SK-N-MC (cell line): ENCODE measurements around the gene RPA3.

Experiments used
- EZH2 ChIP-seq: fragments of 200-600 bp; sonication (generic); IDR thresholded peaks from one replicate; pipeline ENCODE4 v1.6.1; 2017; ENCODE audit warnings: antibody characterized with exemption
- POLR2AphosphoS5 ChIP-seq: IDR thresholded peaks from 2 replicates; pipeline ENCODE4 v1.6.1; 2012; ENCODE audit warnings: mild to moderate bottlenecking, low read depth, low read length, borderline replicate concordance

GRCh38 chr7:7664291-7664690 is 54.1 kb downstream of the RPA3 start:
- TF ChIP-seq POLR2AphosphoS5: no peak
- TF ChIP-seq EZH2: no peak
